ENCODE results near the gene CXorf66.
"Not testable (repeated sequence)": the region's sequence is repeated elsewhere in the genome, so short reads cannot be mapped to it uniquely, and the experiment has no call there.

Gene CXorf66

DNA sequence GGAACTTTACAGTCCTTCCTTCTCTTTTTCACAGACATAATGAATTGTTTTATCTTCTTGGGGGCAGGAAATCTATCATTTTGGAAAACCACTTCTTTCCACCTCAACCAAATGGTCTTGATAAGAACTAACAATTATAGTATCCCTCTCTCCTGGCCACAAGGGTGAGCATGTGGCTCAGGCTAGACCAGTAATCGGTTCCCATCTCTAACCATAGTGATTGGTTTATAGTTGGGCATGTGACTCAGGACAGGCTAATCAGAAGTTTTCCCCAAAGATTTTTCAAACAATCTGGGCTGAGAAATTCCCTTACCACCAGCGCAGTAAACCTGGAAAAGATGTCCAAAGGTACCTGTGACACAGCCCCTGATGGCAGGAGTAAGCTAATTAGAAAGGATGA lies 4.0 kb upstream of the CXorf66 start:
- DNase-seq (ENCODE audit: extremely low read depth, low read depth) = no peak
- TF ChIP-seq, protein P1, sequence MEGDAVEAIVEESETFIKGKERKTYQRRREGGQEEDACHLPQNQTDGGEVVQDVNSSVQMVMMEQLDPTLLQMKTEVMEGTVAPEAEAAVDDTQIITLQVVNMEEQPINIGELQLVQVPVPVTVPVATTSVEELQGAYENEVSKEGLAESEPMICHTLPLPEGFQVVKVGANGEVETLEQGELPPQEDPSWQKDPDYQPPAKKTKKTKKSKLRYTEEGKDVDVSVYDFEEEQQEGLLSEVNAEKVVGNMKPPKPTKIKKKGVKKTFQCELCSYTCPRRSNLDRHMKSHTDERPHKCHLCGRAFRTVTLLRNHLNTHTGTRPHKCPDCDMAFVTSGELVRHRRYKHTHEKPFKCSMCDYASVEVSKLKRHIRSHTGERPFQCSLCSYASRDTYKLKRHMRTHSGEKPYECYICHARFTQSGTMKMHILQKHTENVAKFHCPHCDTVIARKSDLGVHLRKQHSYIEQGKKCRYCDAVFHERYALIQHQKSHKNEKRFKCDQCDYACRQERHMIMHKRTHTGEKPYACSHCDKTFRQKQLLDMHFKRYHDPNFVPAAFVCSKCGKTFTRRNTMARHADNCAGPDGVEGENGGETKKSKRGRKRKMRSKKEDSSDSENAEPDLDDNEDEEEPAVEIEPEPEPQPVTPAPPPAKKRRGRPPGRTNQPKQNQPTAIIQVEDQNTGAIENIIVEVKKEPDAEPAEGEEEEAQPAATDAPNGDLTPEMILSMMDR (IDR thresholded peaks at IDR 0.05; ENCODE audit: low read depth, low read length, missing control alignments) = no peak
- no peak overlapping the region for H3K4me3 ChIP-seq (replicated peaks; ENCODE audit: low read depth, low read length)

DNA sequence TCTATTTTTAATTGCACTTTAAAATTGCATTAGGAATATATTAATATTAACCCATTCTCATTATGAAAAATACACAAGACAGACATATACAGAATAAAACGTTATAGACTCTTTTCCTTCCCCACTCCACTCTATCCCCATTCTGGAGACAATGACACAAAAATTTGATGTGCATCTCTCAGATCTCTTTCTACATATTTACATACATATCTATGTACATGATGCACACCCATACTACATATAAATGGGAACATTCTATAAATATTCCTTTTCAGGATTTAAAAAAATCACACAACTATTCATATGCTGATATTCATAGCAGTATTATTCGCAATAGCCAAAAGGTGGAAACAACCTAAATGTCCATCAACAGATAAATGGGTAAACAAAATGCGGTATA lies 2.4 kb upstream of the CXorf66 start:
- TF ChIP-seq, protein P1 (IDR thresholded peaks at IDR 0.05; ENCODE audit: low read depth, low read length, missing control alignments) = no peak
- DNase-seq (ENCODE audit: extremely low read depth, low read depth) = no peak
- H3K4me3 ChIP-seq (replicated peaks; ENCODE audit: low read depth, low read length) = no peak overlapping the region

DNA sequence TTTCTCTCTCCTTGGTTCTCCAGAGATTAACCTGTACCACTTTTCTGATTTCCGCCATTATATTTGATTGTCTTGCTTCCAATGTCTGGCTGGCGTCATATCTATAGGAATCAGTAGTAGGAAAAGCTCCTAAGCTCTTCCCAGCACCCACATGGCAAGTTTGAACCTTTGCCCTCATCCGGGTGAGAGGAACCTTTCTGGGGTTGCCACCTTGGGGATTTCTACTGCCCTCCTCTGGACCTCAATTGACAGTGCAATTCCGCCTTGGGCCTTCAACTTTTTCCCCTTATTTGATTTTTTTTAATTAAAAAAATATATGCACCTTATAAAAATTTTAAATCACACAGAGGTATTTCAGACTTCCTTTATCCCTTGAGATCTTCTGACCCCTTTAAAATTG lies 2.0 kb upstream of the CXorf66 start:
- TF ChIP-seq, protein P1 (IDR thresholded peaks at IDR 0.05; ENCODE audit: low read depth, low read length, missing control alignments) = peak; percentile 18
- no peak for DNase-seq (ENCODE audit: extremely low read depth, low read depth)
- no peak overlapping the region for H3K4me3 ChIP-seq (replicated peaks; ENCODE audit: low read depth, low read length)

DNA sequence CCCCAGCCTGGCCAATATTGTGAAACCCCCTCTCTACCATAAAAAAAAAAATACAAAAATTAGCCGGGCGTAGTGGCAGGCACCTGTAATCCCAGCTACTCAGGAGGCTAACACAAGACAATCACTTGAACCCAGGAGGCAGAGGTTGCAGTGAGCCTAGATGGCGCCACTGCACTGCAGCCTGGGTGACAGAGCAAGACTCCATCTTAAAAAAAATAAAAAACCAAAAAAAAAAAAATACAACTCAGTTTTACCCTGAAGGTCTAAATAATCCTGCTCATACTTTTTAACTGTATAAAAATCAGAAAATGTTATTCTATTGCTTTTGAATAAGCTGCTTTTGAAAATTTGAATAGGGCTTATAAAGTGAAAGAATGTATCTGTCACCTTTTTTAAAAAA lies 838 bp upstream of the CXorf66 start:
- DNase-seq (ENCODE audit: extremely low read depth, low read depth); H3K4me3 ChIP-seq (replicated peaks; ENCODE audit: low read depth, low read length): not testable (repeated sequence)
- TF ChIP-seq, protein P1 (IDR thresholded peaks at IDR 0.05; ENCODE audit: low read depth, low read length, missing control alignments) = peak; percentile 23

DNA sequence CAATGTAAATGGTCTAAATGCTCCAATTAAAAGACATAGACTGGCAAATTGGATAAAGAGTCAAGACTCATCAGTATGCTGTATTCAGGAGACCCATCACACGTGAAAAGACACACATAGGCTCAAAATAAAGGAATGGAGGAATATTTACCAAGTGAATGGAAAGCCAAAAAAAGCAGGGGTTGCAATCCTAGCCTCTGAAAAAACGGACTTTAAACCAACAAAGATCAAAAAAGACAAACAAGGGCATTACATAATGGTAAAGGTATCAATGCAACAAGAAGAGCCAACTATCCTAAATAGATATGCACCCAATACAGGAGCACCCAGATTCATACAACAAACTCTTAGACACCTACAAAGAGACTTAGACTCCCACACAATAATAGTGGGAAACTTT lies 4.2 kb downstream of the CXorf66 start:
- not testable (repeated sequence) for DNase-seq (ENCODE audit: extremely low read depth, low read depth); H3K4me3 ChIP-seq (replicated peaks; ENCODE audit: low read depth, low read length)

DNA sequence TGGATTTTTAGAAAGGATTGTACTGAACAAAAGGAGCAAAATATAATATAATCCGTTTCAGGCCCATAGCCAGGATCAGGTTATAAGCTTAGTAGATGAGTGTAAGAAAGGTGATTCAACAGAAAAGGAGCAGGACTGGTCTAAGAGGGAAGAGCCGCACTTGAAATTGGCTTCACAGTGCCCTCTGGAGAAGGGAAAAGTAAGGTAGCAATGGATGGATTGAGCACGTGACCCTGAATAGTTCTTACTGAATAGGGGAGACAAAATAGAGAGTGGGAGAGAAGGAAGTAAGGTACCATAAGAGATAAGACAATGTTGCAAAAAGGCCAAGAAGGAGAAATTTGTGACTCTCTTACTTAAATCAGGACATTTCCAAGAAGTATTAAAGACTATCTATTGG lies 15.6 kb downstream of the CXorf66 start:
- H3K4me3 ChIP-seq (replicated peaks; ENCODE audit: low read depth, low read length) = no peak overlapping the region
- no peak for DNase-seq (ENCODE audit: extremely low read depth, low read depth)
- TF ChIP-seq, protein P1 (IDR thresholded peaks at IDR 0.05; ENCODE audit: low read depth, low read length, missing control alignments) = no peak

DNA sequence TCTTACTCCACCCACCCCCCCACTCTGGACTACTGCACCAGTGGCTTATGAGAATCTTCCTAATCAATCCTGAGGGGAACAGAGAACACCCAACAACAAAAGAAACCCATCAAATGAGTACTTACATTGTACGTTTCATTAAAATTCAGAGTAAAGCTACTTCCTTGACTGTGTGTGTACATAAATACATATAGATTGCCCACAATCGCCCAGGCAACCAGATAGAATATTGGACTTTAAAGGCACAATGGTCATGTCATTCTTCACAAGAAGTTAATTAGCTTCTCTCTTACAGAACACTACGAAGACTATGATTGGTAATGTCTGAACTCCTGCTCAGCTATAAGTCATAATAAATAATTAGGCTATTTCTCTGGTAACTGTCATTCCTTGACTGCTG lies 20.2 kb downstream of the CXorf66 start:
- TF ChIP-seq, protein P1 (IDR thresholded peaks at IDR 0.05; ENCODE audit: low read depth, low read length, missing control alignments) = no peak
- H3K4me3 ChIP-seq (replicated peaks; ENCODE audit: low read depth, low read length) = no peak overlapping the region
- DNase-seq (ENCODE audit: extremely low read depth, low read depth) = no peak
